Ascending aorta (tissue), 2 donors: ENCODE data around the gene MAPK6. TPM values are rescaled to one million over a fixed set of nuclear protein-coding genes. Genes with fewer than 3 reads are reported as not detected.

ENCODE experiments used
- DNase-seq, 2 donors: peaks; one replicate each; pipeline ENCODE4 v3.0.0-alpha.2; 2019; ENCODE audit warnings: low spot score in 2 of 2
- H3K27ac ChIP-seq, 2 donors: fragments of 200-600 bp; sonication (generic); one replicate each; pipeline ENCODE4 v1.5.1; 2016 to 2017; ENCODE audit warnings: mild to moderate bottlenecking in 1 of 2
- H3K27me3 ChIP-seq: fragments of 200-600 bp; sonication (generic); one replicate; pipeline ENCODE4 v1.5.1; 2017
- H3K36me3 ChIP-seq, 2 donors: fragments of 200-600 bp; sonication (generic); one replicate each; pipeline ENCODE4 v1.5.1; 2016
- H3K4me1 ChIP-seq, 2 donors: fragments of 200-600 bp; sonication (generic); one replicate each; pipeline ENCODE4 v1.5.1; 2016 to 2017; ENCODE audit warnings: mild to moderate bottlenecking in 1 of 2
- H3K4me3 ChIP-seq, 2 donors: fragments of 200-600 bp; sonication (generic); one replicate each; pipeline ENCODE4 v1.5.1; 2016 to 2017; ENCODE audit warnings: mild to moderate bottlenecking in 1 of 2
- H3K9me3 ChIP-seq, 2 donors: fragments of 200-600 bp; sonication (generic); one replicate each; pipeline ENCODE4 v1.5.1; 2016
- CTCF ChIP-seq, 3 experiments: fragments of 200-600 bp in 2 of 3; fragments of 450-650 bp in 1 of 3; sonication (generic) in 2 of 3; IDR thresholded peaks; one replicate each; pipeline ENCODE4 v1.5.1; 2016 to 2019; ENCODE audit warnings: antibody characterized with exemption in 3 of 3, mild to moderate bottlenecking in 1 of 3, moderate library complexity in 1 of 3
- intact Hi-C: fragments of 100-400 bp; cut with DNase I; formaldehyde crosslinking; loops from one replicate; pipeline ENCODE4 v1.15.1; 2023
- total RNA-seq: library from RNA; depleted of rRNA; stranded (reverse); fragments of >200 nt; gene quantifications from one replicate; pipeline ENCODE4 v1.1.0, GENCODE V29; 2016

The MAPK6 gene
- total RNA-seq, 1 donor from 2014 or later: 32.1 TPM

- Histone ChIP-seq H3K36me3 (no peaks in the 10 kb centered on the region), H3K9me3 (no peaks in the 10 kb centered on the region), H3K27me3 (no peaks in the 10 kb centered on the region), H3K4me1 (no peaks in the 10 kb centered on the region), H3K27ac (no peak overlapping the region), H3K4me3 (no peak overlapping the region)
- intact Hi-C loops: no loop called here
- DNase-seq: no peak
- TF ChIP-seq CTCF (IDR thresholded peaks at IDR 0.05): no peak
Observed at GRCh38 chr15:52006702-52007340, 12.2 kb upstream of the MAPK6 start.

- no peak overlapping the region for H3K4me3 ChIP-seq
Observed at GRCh38 chr15:52008359-52008697, 10.7 kb upstream of the MAPK6 start.

GRCh38 chr15:52008698-52009434 is 10.2 kb upstream of the MAPK6 start:
- no peak for DNase-seq
- no peaks in the 10 kb centered on the region for H3K4me1 ChIP-seq
- no peaks in the 10 kb centered on the region for H3K36me3 ChIP-seq
- no peak for TF ChIP-seq CTCF (IDR thresholded peaks at IDR 0.05)
- intact Hi-C loops: no loop called here
- H3K27me3 ChIP-seq: no peaks in the 10 kb centered on the region
- no peak overlapping the region for H3K4me3 ChIP-seq
- no peak overlapping the region for H3K27ac ChIP-seq
- no peaks in the 10 kb centered on the region for H3K9me3 ChIP-seq

More at GRCh38 chr15:52008359-52008697, 10.7 kb upstream of the MAPK6 start:
- no peaks in the 10 kb centered on the region for H3K27me3 ChIP-seq
- H3K27ac ChIP-seq: no peak overlapping the region
- intact Hi-C loops: no loop called here
- DNase-seq: no peak
- no peaks in the 10 kb centered on the region for H3K36me3 ChIP-seq
- H3K4me1 ChIP-seq: no peaks in the 10 kb centered on the region
- no peak for TF ChIP-seq CTCF (IDR thresholded peaks at IDR 0.05)
- no peaks in the 10 kb centered on the region for H3K9me3 ChIP-seq

GRCh38 chr15:52010633-52011595 is 8.1 kb upstream of the MAPK6 start:
- no peak overlapping the region for H3K27ac ChIP-seq
- no peak for DNase-seq
- no peaks in the 10 kb centered on the region for H3K36me3 ChIP-seq
- H3K4me1 ChIP-seq: no peaks in the 10 kb centered on the region
- no peak overlapping the region for H3K4me3 ChIP-seq
- no peaks in the 10 kb centered on the region for H3K27me3 ChIP-seq
- no peaks in the 10 kb centered on the region for H3K9me3 ChIP-seq
- intact Hi-C loops: no loop called here
- TF ChIP-seq CTCF (IDR thresholded peaks at IDR 0.05): no peak

- Histone ChIP-seq H3K9me3 (no peaks in the 10 kb centered on the region), H3K27me3 (no peaks in the 10 kb centered on the region), H3K4me1 (no peaks in the 10 kb centered on the region), H3K4me3 (no peak overlapping the region), H3K27ac (no peak overlapping the region), H3K36me3 (no peaks in the 10 kb centered on the region)
- intact Hi-C loops: no loop called here
- TF ChIP-seq CTCF (IDR thresholded peaks at IDR 0.05): no peak
- DNase-seq: no peak
Observed at GRCh38 chr15:52011711-52012144, 7.3 kb upstream of the MAPK6 start.
